Mesodermal cell (in vitro differentiated cells): Measurements from ENCODE around the gene NAT9.

ENCODE experiments used
- H3K27ac ChIP-seq: 2 replicates; pipeline ENCODE4 v1.7.0; 2013; ENCODE audit warnings: mild to moderate bottlenecking, low read depth, low read length, moderate library complexity; ENCODE audit not compliant: severe bottlenecking
- H3K36me3 ChIP-seq: 2 replicates; pipeline ENCODE4 v1.7.1; 2013; ENCODE audit warnings: mild to moderate bottlenecking, low read length, moderate library complexity; ENCODE audit not compliant: control insufficient read depth, insufficient read depth
- H3K4me1 ChIP-seq: one replicate; pipeline ENCODE4 v1.7.1; 2013; ENCODE audit warnings: mild to moderate bottlenecking, low read length; ENCODE audit not compliant: insufficient read depth, control insufficient read depth, poor library complexity, severe bottlenecking
- H3K4me3 ChIP-seq: 2 replicates; pipeline ENCODE4 v1.7.0; 2013; ENCODE audit warnings: low read length, control low read depth, mild to moderate bottlenecking; ENCODE audit not compliant: insufficient read depth, poor library complexity, severe bottlenecking; ENCODE audit errors: extremely low read depth
- H3K9me3 ChIP-seq: 2 replicates; pipeline ENCODE4 v1.7.1; 2013; ENCODE audit warnings: mild to moderate bottlenecking, low read length, moderate library complexity; ENCODE audit not compliant: control insufficient read depth
- WGBS, 2 experiments: methylation state at CpG; one replicate each; pipeline ENCODE4 v1.1.5; 2013; ENCODE audit warnings: missing lambda C conversion rate in 2 of 2; ENCODE audit not compliant: insufficient coverage in 2 of 2; 5-methylcytosine and 5-hydroxymethylcytosine counted together

Gene NAT9

GRCh38 chr17:74760404-74761105 lies 15.6 kb downstream of the NAT9 start:
- H3K27ac ChIP-seq, result peak overlapping the region; percentile 67
- 65% methylated on average over 6 of the region's 7 CpGs; no CpG with 5 or more reads in 1 of the 2 experiments for WGBS, 2 experiments
- H3K4me1 ChIP-seq, result peaks cover 46% of the 10 kb centered on the region
- H3K4me3 ChIP-seq, result no peak overlapping the region
- H3K9me3 ChIP-seq, result no peaks in the 10 kb centered on the region
- peaks cover 17% of the 10 kb centered on the region for H3K36me3 ChIP-seq

- Histone ChIP-seq H3K9me3 (no peaks in the 10 kb centered on the region), H3K36me3 (peaks cover 14% of the 10 kb centered on the region), H3K4me3 (no peak overlapping the region), H3K27ac (peak overlapping the region; percentile 67), H3K4me1 (peaks cover 46% of the 10 kb centered on the region)
- 69 to 80% methylated on average over 5 to 6 of the region's 10 CpGs for WGBS, 2 experiments
Measured at GRCh38 chr17:74759941-74760340, 16.2 kb downstream of the NAT9 start.

- 87 to 97% methylated on average over 3 to 4 of the region's 9 CpGs for WGBS, 2 experiments
- H3K27ac ChIP-seq, result no peak overlapping the region
- no peaks in the 10 kb centered on the region for H3K9me3 ChIP-seq
- H3K36me3 ChIP-seq, result peaks cover 14% of the 10 kb centered on the region
- no peak overlapping the region for H3K4me3 ChIP-seq
- peaks cover 46% of the 10 kb centered on the region for H3K4me1 ChIP-seq
Measured at GRCh38 chr17:74759243-74759801, 16.8 kb downstream of the NAT9 start.

- peaks cover 19% of the 10 kb centered on the region for H3K36me3 ChIP-seq
- H3K4me1 ChIP-seq, result peaks cover 46% of the 10 kb centered on the region
- H3K4me3 ChIP-seq, result no peak overlapping the region
- no peak overlapping the region for H3K27ac ChIP-seq
- WGBS, 2 experiments, result 67 to 100% methylated on average over 1 to 2 of the region's 2 CpGs
- no peaks in the 10 kb centered on the region for H3K9me3 ChIP-seq
Measured at GRCh38 chr17:74758848-74759168, 17.3 kb downstream of the NAT9 start.

GRCh38 chr17:74757931-74758847 lies 18.0 kb downstream of the NAT9 start:
- H3K4me1 ChIP-seq, result peaks cover 42% of the 10 kb centered on the region
- WGBS, 2 experiments, result 93 to 97% methylated on average over 7 to 23 of the region's 26 CpGs
- no peak overlapping the region for H3K4me3 ChIP-seq
- H3K9me3 ChIP-seq, result no peaks in the 10 kb centered on the region
- H3K27ac ChIP-seq, result no peak overlapping the region
- peaks cover 21% of the 10 kb centered on the region for H3K36me3 ChIP-seq

GRCh38 chr17:74757502-74757901 lies 18.6 kb downstream of the NAT9 start:
- no peaks in the 10 kb centered on the region for H3K9me3 ChIP-seq
- H3K36me3 ChIP-seq, result peaks cover 28% of the 10 kb centered on the region
- WGBS, 2 experiments, result 86 to 100% methylated on average over 1 to 2 of the region's 3 CpGs
- H3K27ac ChIP-seq, result no peak overlapping the region
- no peak overlapping the region for H3K4me3 ChIP-seq
- peaks cover 41% of the 10 kb centered on the region for H3K4me1 ChIP-seq

- Histone ChIP-seq H3K36me3 (peaks cover 32% of the 10 kb centered on the region), H3K27ac (no peak overlapping the region), H3K4me1 (peaks cover 41% of the 10 kb centered on the region), H3K9me3 (no peaks in the 10 kb centered on the region), H3K4me3 (no peak overlapping the region)
- WGBS, 2 experiments, result 91 to 100% methylated on average over 1 to 3 of the region's 3 CpGs
Measured at GRCh38 chr17:74756891-74757290, 19.3 kb downstream of the NAT9 start.

GRCh38 chr17:74755533-74755932 lies 20.6 kb downstream of the NAT9 start:
- Histone ChIP-seq H3K36me3 (peaks cover 26% of the 10 kb centered on the region), H3K4me1 (peaks cover 41% of the 10 kb centered on the region), H3K27ac (no peak overlapping the region), H3K9me3 (no peaks in the 10 kb centered on the region), H3K4me3 (no peak overlapping the region)
- 88 to 98% methylated on average over 2 to 7 of the region's 8 CpGs for WGBS, 2 experiments

GRCh38 chr17:74754832-74755231 lies 21.3 kb downstream of the NAT9 start:
- Histone ChIP-seq H3K4me3 (no peak overlapping the region), H3K27ac (no peak overlapping the region), H3K36me3 (peaks cover 26% of the 10 kb centered on the region), H3K4me1 (peaks cover 34% of the 10 kb centered on the region), H3K9me3 (no peaks in the 10 kb centered on the region)
- WGBS, 2 experiments, result 97 to 100% methylated on average over 3 of the region's 3 CpGs

- Histone ChIP-seq H3K4me3 (no peak overlapping the region), H3K27ac (no peak overlapping the region), H3K4me1 (peaks cover 23% of the 10 kb centered on the region), H3K9me3 (no peaks in the 10 kb centered on the region), H3K36me3 (peaks cover 26% of the 10 kb centered on the region)
- 80 to 96% methylated on average over 2 to 4 of the region's 7 CpGs for WGBS, 2 experiments
Measured at GRCh38 chr17:74752822-74753401, 23.2 kb downstream of the NAT9 start.
